ENCODE measurements around the gene RNF220.

RNF220 gene

GRCh38 chr1:44523593-44524591 is 118.8 kb downstream of the RNF220 start:
- no peak for DNase-seq (ENCODE audit: low spot score)

GRCh38 chr1:44524655-44525500 is 119.8 kb downstream of the RNF220 start:
- no peak for DNase-seq (ENCODE audit: low spot score)

GRCh38 chr1:44526295-44527073 is 121.4 kb downstream of the RNF220 start:
- DNase-seq (ENCODE audit: low spot score) = no peak

- DNase-seq (ENCODE audit: low spot score) = no peak
Observed at GRCh38 chr1:44531785-44532566, 126.9 kb downstream of the RNF220 start.

DNA sequence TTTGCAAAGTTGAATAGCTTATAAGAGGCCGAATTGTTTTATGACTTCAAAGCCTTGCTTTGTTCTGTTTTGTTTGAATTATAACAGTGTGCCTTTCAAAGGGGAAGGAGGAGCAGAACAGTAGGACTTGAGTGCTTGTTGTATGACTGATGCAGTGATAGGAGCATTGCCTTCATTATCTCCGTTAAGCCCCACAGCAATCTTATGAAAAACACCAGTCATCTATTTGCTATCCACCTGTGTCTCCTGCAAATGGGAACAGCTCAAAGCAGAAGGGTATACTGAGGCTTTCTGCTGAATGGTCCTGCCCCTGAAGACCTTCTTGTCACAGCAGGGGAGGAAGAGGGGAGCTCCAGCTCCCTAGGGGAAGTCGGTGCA is 127.5 kb downstream of the RNF220 start:
- DNase-seq (ENCODE audit: low spot score) = no peak

- no peak for DNase-seq (ENCODE audit: low spot score)
Observed at GRCh38 chr1:44534771-44535170, 129.7 kb downstream of the RNF220 start.

DNA sequence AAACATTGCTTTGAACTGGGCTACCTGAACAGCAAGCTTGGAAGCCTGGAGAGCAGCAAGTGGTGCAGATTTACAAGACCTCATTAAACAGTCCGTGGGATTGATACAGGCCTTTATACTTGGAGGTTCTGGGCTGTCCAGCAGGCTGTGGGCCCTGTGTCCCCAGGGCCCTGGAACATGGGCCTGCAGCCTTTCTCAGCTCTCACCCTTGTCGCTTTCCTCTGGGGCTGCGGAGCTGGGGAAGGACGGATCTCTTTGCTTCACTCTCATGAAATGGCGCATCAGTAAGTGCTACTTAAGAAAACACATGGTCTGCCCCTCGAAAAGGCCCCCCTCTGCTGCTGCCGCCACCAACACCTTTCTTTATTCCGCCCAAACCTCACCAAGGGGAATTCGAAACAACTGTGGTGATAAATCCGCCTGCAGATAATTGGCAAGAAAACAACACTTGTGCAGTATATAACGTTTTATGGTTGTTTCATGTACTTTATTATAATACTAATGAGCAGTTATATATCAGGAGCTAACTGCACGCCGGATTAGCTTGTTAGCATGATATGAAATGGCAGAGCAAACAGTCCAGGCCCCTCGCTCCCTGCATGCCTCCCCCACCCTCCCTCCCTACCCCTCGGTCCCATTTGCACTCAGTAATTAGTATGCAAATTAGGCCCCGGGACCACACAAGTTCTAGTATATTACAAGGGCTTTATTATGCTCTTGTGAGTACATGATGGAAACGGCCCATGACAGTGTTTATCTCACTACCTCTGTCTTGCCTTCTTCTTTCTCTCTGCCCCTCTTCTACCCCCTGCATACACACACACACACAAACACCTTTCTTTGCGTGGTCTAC is 131.5 kb downstream of the RNF220 start:
- DNase-seq (ENCODE audit: low spot score) = no peak

- no peak for DNase-seq (ENCODE audit: low spot score)
Observed at GRCh38 chr1:44537538-44537937, 132.5 kb downstream of the RNF220 start.

DNA sequence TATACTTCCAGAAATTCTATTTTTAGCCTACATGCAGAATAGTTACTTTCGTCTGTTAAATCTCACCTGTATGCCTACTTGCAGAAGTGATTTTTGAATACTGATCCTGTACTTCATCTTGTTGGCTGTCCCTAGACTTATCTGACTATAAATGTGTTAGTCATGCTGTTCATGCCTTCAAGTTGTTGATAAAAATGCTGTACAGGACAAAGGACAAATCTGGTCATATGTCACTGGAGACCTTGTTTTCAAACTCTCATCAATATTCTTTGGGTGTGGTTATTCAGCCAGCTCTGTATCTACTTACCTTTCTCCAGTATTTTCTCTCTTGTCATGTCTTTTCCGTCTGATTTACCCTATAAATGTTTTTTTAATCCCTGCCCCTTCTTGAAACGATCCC is 132.9 kb downstream of the RNF220 start:
- DNase-seq (ENCODE audit: low spot score) = no peak

DNA sequence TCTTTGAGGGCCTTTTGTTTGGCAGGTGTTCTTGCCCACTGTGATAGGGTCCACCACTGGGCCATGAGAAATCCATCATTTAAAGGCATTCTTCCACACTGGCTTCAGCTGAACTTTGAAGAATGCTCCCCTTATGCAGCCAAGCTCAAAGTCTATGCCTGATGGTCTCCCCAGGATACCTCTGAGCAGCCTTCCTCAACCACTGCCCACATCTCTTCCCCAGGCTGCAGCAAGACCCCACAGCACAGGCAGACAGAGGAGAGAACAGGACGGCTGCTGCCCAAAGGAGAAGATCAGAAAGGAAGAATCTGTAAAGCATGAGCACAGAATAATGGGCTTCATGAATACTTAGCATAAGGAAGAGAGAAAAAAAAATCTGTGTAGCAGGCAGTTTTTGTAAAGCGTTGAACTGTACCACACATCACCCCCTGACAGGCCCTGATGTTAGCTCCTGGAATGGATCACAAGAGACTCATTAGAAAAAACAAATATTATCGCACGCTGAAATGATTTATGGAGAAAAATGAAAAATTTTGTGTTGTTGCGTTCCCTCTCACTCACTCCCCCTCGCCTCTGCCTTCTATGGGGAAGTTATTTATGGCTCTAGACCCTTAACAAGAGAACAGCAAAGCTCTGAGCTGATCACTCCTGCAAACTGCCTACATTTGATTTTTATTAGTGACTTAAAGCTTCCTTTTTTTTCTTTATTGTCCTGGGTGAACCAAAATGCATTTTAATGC is 135.1 kb downstream of the RNF220 start:
- no peak for DNase-seq (ENCODE audit: low spot score)

DNA sequence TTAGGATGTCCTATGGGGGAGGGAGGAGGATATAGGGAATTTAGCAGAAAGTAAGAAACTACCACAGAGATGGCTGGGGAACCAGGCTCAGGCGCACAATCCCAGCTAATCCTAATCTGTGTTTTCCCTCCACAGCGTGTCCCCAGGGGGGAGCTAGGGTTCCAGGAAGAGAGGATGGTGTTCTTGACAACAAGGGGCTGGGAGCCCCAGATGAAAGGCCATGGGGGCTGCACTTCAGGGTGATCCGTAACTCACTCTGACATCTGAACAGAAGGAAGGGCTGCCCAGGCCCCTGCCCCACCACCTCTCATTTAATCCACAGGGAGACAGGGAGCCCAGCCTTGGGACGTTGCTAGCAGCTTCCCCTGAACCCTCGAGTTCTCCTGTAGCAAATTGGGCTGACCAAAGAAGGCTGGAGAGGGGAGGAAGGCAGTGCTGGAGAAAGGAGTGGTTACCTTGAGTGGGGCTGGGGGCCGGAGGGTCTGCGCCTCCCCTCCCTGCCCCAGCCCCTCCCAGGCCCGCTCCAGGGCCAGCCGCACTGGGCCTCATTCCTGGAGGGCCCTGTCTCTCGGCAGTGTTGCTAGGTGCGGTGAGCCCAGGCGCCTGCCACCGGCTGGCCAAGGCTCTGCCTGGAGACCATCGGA is 137.5 kb downstream of the RNF220 start:
- no peak for DNase-seq (ENCODE audit: low spot score)

DNA sequence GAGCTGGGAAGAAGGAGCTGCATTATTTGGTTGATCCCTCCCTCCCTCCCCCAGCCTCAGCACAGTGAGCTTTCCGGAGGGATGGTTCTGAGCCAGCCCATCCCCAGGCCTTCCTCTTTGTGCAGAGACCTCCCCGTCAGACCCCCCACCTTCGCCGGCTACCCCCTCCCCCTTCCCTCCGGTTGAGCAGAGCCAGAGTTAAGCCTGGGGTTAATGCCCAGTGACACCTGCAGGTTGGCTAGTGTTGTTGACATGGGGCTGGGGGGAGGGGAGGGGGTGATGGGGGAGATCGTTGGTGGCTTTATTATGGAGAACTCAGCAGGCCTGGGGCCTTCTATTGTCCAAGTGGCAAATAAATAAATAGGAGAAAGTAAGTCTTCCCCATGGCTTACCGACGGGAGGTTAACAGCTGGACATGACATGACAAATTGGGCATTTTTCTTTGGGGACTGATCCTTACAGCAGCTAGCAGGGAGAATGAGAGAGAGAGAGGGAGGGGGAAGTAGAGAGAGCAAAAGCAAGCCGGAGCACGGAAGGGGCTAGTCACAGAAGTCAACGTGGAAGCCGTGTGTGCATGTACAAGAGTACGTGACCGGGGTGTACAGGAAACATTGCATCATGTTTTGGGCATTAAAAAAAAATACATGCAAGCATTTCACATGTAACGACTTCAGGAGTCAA is 138.1 kb downstream of the RNF220 start:
- no peak for DNase-seq (ENCODE audit: low spot score)

DNA sequence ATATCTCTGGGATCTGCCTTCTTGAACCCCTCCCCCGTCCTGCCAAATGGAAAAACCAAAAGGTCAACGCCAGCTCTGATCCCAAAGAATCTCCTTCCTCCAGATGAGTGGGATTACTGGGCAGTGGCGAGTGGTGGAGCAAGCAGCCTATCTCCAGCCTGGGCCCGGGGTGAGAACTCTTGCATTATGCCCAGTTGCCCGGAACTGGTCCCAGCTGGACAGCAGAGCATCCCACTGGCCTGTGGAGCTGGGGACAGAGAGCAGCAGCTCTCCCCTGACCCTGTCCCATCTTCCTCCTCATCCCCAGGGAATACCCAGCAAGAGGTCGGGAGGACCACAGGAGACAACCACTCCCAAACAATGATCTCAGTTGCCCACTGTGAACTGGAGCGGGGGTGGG is 138.7 kb downstream of the RNF220 start:
- DNase-seq (ENCODE audit: low spot score) = no peak

DNA sequence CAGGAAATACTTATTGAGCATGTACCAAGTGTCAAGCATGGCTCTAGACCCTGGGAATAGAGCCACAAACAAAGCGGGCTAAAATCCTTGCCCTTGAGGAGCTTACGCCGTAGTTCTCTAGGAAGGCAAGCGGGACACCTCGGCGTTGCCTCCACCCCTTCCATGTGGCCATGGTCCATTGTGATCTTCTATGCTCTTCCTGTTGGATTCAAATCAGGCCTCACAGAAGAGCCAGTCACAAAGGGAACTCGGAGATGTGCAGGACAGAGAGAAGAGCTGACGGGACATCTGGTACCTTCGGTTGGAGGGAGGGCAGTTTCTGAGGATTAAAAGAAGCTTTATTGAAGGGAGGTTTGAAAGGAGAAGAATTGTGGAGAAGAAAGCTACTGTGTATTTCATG is 139.9 kb downstream of the RNF220 start:
- DNase-seq (ENCODE audit: low spot score) = no peak

DNA sequence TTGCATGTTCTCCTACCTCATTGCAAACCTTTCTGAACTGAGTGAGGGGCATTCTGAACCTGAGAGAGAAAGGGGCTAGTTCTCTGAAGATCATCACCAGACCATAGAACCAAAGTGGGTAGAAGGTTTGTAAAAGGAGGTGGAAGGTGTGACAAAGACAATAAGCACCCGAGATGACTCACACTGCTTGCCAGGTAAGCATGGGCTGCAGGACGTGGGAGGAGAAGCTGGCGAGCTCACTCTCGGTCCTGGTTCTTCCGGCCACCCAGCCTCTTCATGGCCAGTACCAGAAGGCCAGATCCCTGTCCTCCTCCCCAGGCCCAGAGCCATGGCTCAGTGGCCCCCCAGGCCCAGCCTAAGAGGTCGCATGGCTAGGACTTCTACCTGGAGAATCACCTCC is 140.9 kb downstream of the RNF220 start:
- DNase-seq (ENCODE audit: low spot score) = no peak

DNA sequence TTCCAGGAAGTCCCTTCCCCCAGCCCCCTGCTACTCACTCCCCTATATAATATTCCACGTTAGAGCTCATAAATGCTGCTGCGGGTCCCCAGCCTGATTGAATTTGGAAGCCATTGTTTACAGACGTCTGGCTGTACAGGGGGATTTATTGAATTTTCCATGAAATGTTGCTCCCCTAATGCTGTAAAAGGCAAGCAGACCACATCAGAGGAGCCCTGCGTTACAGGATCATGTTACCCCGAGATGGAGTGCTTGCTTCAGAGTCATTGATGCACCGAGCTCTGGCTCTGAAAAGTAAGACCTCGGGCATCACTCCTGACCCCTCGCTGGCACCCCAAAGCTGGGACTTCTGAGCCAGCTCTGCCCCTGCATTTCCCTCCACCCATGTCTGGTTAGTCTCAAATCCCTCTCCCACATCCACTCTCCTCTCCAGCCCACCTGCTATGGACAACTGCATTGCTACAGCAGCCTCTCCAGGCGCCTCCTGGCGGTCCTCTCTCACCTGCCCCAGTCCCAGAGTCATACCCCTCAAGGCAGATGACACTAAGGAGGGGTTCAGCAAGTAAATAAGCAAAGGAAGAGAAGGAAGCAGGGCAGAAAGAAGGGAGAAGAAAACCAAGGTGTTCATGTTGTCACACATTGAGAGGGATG is 141.5 kb downstream of the RNF220 start:
- no peak for DNase-seq (ENCODE audit: low spot score)

DNA sequence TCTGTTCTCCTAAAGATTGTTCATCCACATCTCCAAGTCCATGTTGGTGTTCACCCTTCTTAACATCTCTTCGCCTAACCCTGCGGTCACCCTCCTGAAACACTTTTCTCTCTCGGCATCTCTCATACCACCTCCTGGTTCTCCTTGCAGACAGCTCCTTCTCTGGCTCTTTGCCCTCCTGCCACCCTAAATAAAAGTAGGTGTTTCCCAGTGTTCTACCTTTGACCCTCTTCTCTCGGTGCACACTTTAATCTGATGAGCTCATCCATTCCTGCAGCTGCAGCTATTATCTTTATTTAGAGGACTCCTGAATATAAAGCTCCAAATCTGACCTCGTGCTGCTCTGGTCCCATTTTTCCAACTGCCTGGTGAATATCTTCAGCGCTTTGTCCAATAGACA is 142.3 kb downstream of the RNF220 start:
- no peak for DNase-seq (ENCODE audit: low spot score)

GRCh38 chr1:44547837-44548236 is 142.8 kb downstream of the RNF220 start:
- no peak for DNase-seq (ENCODE audit: low spot score)

Measured in hepatic stellate cell (primary cell).